HepG2 (cell line): ENCODE data around the gene STARD8. TPM values are rescaled to one million over a fixed set of nuclear protein-coding genes. Genes with fewer than 3 reads are reported as not detected.

Experiments
- polyA plus RNA-seq, 8 experiments: library from polyadenylated mRNA; depleted of rRNA in 3 of 8; stranded (reverse) in 7 of 8; unstranded in 1 of 8; fragments of >200 nt; fragmentation: Illumina TruSeq in 4 of 8; extraction: Trizol in 4 of 8; gene quantifications; 2 replicates each; pipeline versions ENCODE4 v1.2.1 to v1.2.3, GENCODE V29; 2011 to 2016; ENCODE audit warnings: low read depth in 4 of 8, missing spikeins in 1 of 8, mixed read lengths in 1 of 8; ENCODE audit not compliant: insufficient read depth in 1 of 8
- small RNA-seq, 3 experiments: library from RNA; depleted of rRNA; stranded (forward); fragments of <200 nt; gene quantifications; one replicate each; pipeline ENCODE3, GENCODE V24; 2012; ENCODE audit warnings: low read depth in 2 of 3, low replicate concordance in 1 of 3; ENCODE audit not compliant: insufficient read length in 3 of 3, insufficient read depth in 2 of 3
- total RNA-seq, 5 experiments: library from RNA; depleted of rRNA; stranded (reverse); fragments of >200 nt; fragmentation: Illumina TruSeq; extraction: Trizol; gene quantifications; 2 replicates each; pipeline ENCODE4 v1.2.3, GENCODE V29; 2016; ENCODE audit warnings: low read depth in 1 of 5

The STARD8 gene
- total and polyA plus RNA-seq, 2 of the 13 experiments (the other 11 are each of a cell fraction or from before 2014, with no cell fraction given) = 0.02 to 0.09 TPM

Small RNA genes within 50 kb of the gene (small RNA-seq; reads per million reads assigned to genes)
- gene COX6CP12 = 0 reads per million in 3 experiments

Other genes starting within 250 kb of the STARD8 start
- gene OPHN1, start 214.2 kb upstream of the STARD8 start, total RNA-seq (2016; rRNA removed; fragmentation: Illumina TruSeq; extraction: Trizol) = 1.7 and 29.5 TPM in 2 replicates
- gene OPHN1, start 214.2 kb upstream of the STARD8 start, polyA plus RNA-seq (2011; rRNA removed) = 1.1 and 1.6 TPM in 2 replicates
- 36.7 and 43.6 TPM in 2 replicates for gene YIPF6, start 148.6 kb upstream of the STARD8 start, total RNA-seq (2016; rRNA removed; fragmentation: Illumina TruSeq; extraction: Trizol)
- gene YIPF6, start 148.6 kb upstream of the STARD8 start, polyA plus RNA-seq (2011; rRNA removed) = 28.5 and 37.8 TPM in 2 replicates
- gene EFNB1, start 181.4 kb downstream of the STARD8 start, total RNA-seq (2016; rRNA removed; fragmentation: Illumina TruSeq; extraction: Trizol) = 2.9 and 4.1 TPM in 2 replicates
- 4.0 and 4.8 TPM in 2 replicates for gene EFNB1, start 181.4 kb downstream of the STARD8 start, polyA plus RNA-seq (2011; rRNA removed)